Caki2 (cell line): ENCODE measurements around the gene HDX. TPM values are rescaled to one million over a fixed set of nuclear protein-coding genes. Genes with fewer than 3 reads are reported as not detected.
"Not testable (repeated sequence)": the region's sequence is repeated elsewhere in the genome, so short reads cannot be mapped to it uniquely, and the experiment has no call there.

Experiments used
- DNase-seq: peaks from one replicate; pipeline ENCODE4 v3.0.0-alpha.2; 2015; ENCODE audit warnings: low read depth
- in situ Hi-C: cut with HindIII; loops from 2 replicates; pipeline ENCODE4 v1.10.0; 2016; ENCODE audit warnings: low sequenced_read_pairs, low pct_unique_long_range_greater_than_20kb, mixed read lengths
- total RNA-seq: library from RNA; depleted of rRNA; stranded (reverse); fragments of >200 nt; shearing (Covaris generic); gene quantifications from 2 replicates; pipeline ENCODE4 v1.2.3, GENCODE V29; 2014; ENCODE audit warnings: low replicate concordance

Gene HDX
- total RNA-seq, 1 experiment from 2014 or later, result 2.1 TPM

GRCh38 chrX:84357296-84357695 is 145.0 kb downstream of the HDX start:
- in situ Hi-C loops, result no loop called here
- no peak for DNase-seq

- DNase-seq, result no peak
- in situ Hi-C loops, result no loop called here
These were observed 161.3 kb downstream of the HDX start for GRCh38 chrX:84340968-84341367.

- in situ Hi-C loops, result no loop called here
- DNase-seq, result peak; percentile 1
These were observed 162.5 kb downstream of the HDX start for GRCh38 chrX:84339507-84340364.

- in situ Hi-C loops, result no loop called here
- no peak for DNase-seq
These were observed 165.6 kb downstream of the HDX start for GRCh38 chrX:84336646-84337045.

- in situ Hi-C loops, result no loop called here
- no peak for DNase-seq
These were observed 167.1 kb downstream of the HDX start for GRCh38 chrX:84335121-84335520.

- in situ Hi-C loops, result no loop called here
- DNase-seq, result no peak
These were observed 180.0 kb downstream of the HDX start for GRCh38 chrX:84322083-84322827.

GRCh38 chrX:84320614-84321013 is 181.6 kb downstream of the HDX start:
- DNase-seq, result no peak
- in situ Hi-C loops, result no loop called here

- DNase-seq, result no peak
- in situ Hi-C loops, result no loop called here
These were observed 182.2 kb downstream of the HDX start for GRCh38 chrX:84320023-84320422.

GRCh38 chrX:84318661-84319060 is 183.6 kb downstream of the HDX start:
- in situ Hi-C loops, result no loop called here
- no peak for DNase-seq

- in situ Hi-C loops, DNase-seq: not testable (repeated sequence)
These were observed 186.3 kb downstream of the HDX start for GRCh38 chrX:84315946-84316345.
